Measurements from ENCODE around the gene STC2.
A peak's percentile ranks its signal among the peaks of the same experiment; 100 is the strongest.
"Not testable (repeated sequence)": the region's sequence is repeated elsewhere in the genome, so short reads cannot be mapped to it uniquely, and the experiment has no call there.

The STC2 gene

GRCh38 chr5:173293817-173294672 lies 34.2 kb downstream of the STC2 start:
- DNase-seq, result peak; percentile 84

- no peak for DNase-seq
These were observed 36.2 kb downstream of the STC2 start for GRCh38 chr5:173291722-173292658.

- DNase-seq, result no peak
These were observed 37.6 kb downstream of the STC2 start for GRCh38 chr5:173290477-173291131.

GRCh38 chr5:173289372-173289771 lies 38.8 kb downstream of the STC2 start:
- no peak for DNase-seq

GRCh38 chr5:173288632-173289031 lies 39.6 kb downstream of the STC2 start:
- DNase-seq, result no peak

GRCh38 chr5:173287086-173287485 lies 41.1 kb downstream of the STC2 start:
- DNase-seq, result no peak

- not testable (repeated sequence) for DNase-seq
These were observed 43.8 kb downstream of the STC2 start for GRCh38 chr5:173284343-173284958.

- peak; percentile 56 for DNase-seq
These were observed 44.6 kb downstream of the STC2 start for GRCh38 chr5:173283318-173284288.

GRCh38 chr5:173282916-173283315 lies 45.3 kb downstream of the STC2 start:
- DNase-seq, result no peak

GRCh38 chr5:173281910-173282309 lies 46.3 kb downstream of the STC2 start:
- no peak for DNase-seq

GRCh38 chr5:173279166-173279565 lies 49.0 kb downstream of the STC2 start:
- DNase-seq, result no peak

- DNase-seq, result no peak
These were observed 49.6 kb downstream of the STC2 start for GRCh38 chr5:173278641-173279040.

GRCh38 chr5:173278172-173278571 lies 50.0 kb downstream of the STC2 start:
- peak; percentile 28 for DNase-seq

- DNase-seq, result no peak
These were observed 53.4 kb downstream of the STC2 start for GRCh38 chr5:173274771-173275170.

GRCh38 chr5:173271419-173271818 lies 56.8 kb downstream of the STC2 start:
- DNase-seq, result no peak

- DNase-seq, result no peak
These were observed 59.3 kb downstream of the STC2 start for GRCh38 chr5:173268750-173269432.

GRCh38 chr5:173265433-173265832 lies 62.8 kb downstream of the STC2 start:
- no peak for DNase-seq

All from midbrain (tissue), 1 donor.